GM21390 (cell line): ENCODE measurements around the gene VGLL4.
A peak's percentile ranks its signal among the peaks of the same experiment; 100 is the strongest.

ENCODE experiments used
- ATAC-seq: cut with Tn5 transposase; IDR thresholded peaks from one replicate; pipeline ENCODE4 v1.9.1; 2021; ENCODE audit not compliant: unreplicated experiment

Gene VGLL4

GRCh38 chr3:11629716-11630115 is 14.0 kb downstream of the VGLL4 start:
- ATAC-seq: no peak

- ATAC-seq: no peak
Observed at GRCh38 chr3:11627612-11628011, 16.1 kb downstream of the VGLL4 start.

- ATAC-seq: peak; percentile 66
Observed at GRCh38 chr3:11626084-11626463, 17.6 kb downstream of the VGLL4 start.

GRCh38 chr3:11625376-11626083 is 18.2 kb downstream of the VGLL4 start:
- ATAC-seq: no peak

- ATAC-seq: no peak
Observed at GRCh38 chr3:11624704-11625375, 18.9 kb downstream of the VGLL4 start.

GRCh38 chr3:11624161-11624560 is 19.6 kb downstream of the VGLL4 start:
- no peak for ATAC-seq

GRCh38 chr3:11622586-11623550 is 20.8 kb downstream of the VGLL4 start:
- ATAC-seq: no peak

- ATAC-seq: no peak
Observed at GRCh38 chr3:11621077-11621476, 22.6 kb downstream of the VGLL4 start.

- no peak for ATAC-seq
Observed at GRCh38 chr3:11619946-11620652, 23.6 kb downstream of the VGLL4 start.

GRCh38 chr3:11619461-11619860 is 24.3 kb downstream of the VGLL4 start:
- no peak for ATAC-seq

- ATAC-seq: no peak
Observed at GRCh38 chr3:11618904-11619303, 24.8 kb downstream of the VGLL4 start.

GRCh38 chr3:11616551-11616950 is 27.2 kb downstream of the VGLL4 start:
- ATAC-seq: no peak

- ATAC-seq: no peak
Observed at GRCh38 chr3:11613851-11614487, 29.7 kb downstream of the VGLL4 start.

- no peak for ATAC-seq
Observed at GRCh38 chr3:11613319-11613718, 30.4 kb downstream of the VGLL4 start.

GRCh38 chr3:11612515-11613188 is 31.1 kb downstream of the VGLL4 start:
- no peak for ATAC-seq

- ATAC-seq: no peak
Observed at GRCh38 chr3:11611341-11611799, 32.3 kb downstream of the VGLL4 start.

- ATAC-seq: no peak
Observed at GRCh38 chr3:11610700-11611275, 32.9 kb downstream of the VGLL4 start.

GRCh38 chr3:11610044-11610671 is 33.6 kb downstream of the VGLL4 start:
- ATAC-seq: no peak

GRCh38 chr3:11609481-11609880 is 34.2 kb downstream of the VGLL4 start:
- ATAC-seq: no peak
